OCI-LY1 (cell line): ENCODE data around the gene FAM181B.

ENCODE experiments used
- H2AFZ ChIP-seq: fragments of 200-600 bp; sonication (generic), shearing (Covaris generic); 2 replicates; pipeline ENCODE4 v1.6.0; 2014; ENCODE audit warnings: antibody characterized with exemption, mild to moderate bottlenecking, low read length
- H3F3A ChIP-seq: fragments of 200-600 bp; sonication (generic), shearing (Covaris generic); 2 replicates; pipeline ENCODE4 v1.6.0; 2014; ENCODE audit warnings: mild to moderate bottlenecking, antibody characterized with exemption, low read length, moderate library complexity; ENCODE audit not compliant: insufficient read depth
- H3K27ac ChIP-seq: fragments of 200-600 bp; sonication (generic); 2 replicates; pipeline ENCODE4 v1.5.1; 2014; ENCODE audit warnings: low read length, mixed run types, mild to moderate bottlenecking, low read depth; ENCODE audit not compliant: poor library complexity, severe bottlenecking
- H3K27me3 ChIP-seq: fragments of 200-600 bp; sonication (generic); 2 replicates; pipeline ENCODE4 v1.6.0; 2014; ENCODE audit warnings: antibody characterized with exemption, mild to moderate bottlenecking, low read length, moderate library complexity; ENCODE audit not compliant: insufficient read depth
- H3K36me3 ChIP-seq: fragments of 200-600 bp; sonication (generic); 2 replicates; pipeline ENCODE4 v1.6.1; 2014; ENCODE audit warnings: mild to moderate bottlenecking, antibody characterized with exemption, low read length, moderate library complexity, mixed read lengths; ENCODE audit not compliant: insufficient read depth
- H3K4me1 ChIP-seq: fragments of 200-600 bp; sonication (generic); 2 replicates; pipeline ENCODE4 v1.5.1; 2014; ENCODE audit warnings: mild to moderate bottlenecking, low read length, moderate library complexity; ENCODE audit not compliant: insufficient read depth, severe bottlenecking
- H3K4me2 ChIP-seq: fragments of 200-600 bp; sonication (generic), shearing (Covaris generic); 2 replicates; pipeline ENCODE4 v1.6.1; 2014; ENCODE audit warnings: low read length
- H3K4me3 ChIP-seq: fragments of 200-600 bp; sonication (generic); 2 replicates; pipeline ENCODE4 v1.5.1; 2014; ENCODE audit warnings: low read length, low read depth, mild to moderate bottlenecking, mixed read lengths; ENCODE audit not compliant: poor library complexity, severe bottlenecking
- H3K79me2 ChIP-seq: fragments of 200-600 bp; shearing (Covaris generic); 2 replicates; pipeline ENCODE4 v1.6.1; 2016; ENCODE audit warnings: mixed run types, low read length, mixed read lengths; ENCODE audit not compliant: insufficient read depth
- H3K9ac ChIP-seq: fragments of 200-600 bp; sonication (generic), shearing (Covaris generic); 2 replicates; pipeline ENCODE4 v1.6.1; 2014; ENCODE audit warnings: mild to moderate bottlenecking, low read length, mixed read lengths
- H3K9me2 ChIP-seq: fragments of 200-600 bp; sonication (generic), shearing (Covaris generic); 2 replicates; pipeline ENCODE4 v1.6.1; 2014; ENCODE audit warnings: low read depth, mild to moderate bottlenecking, low read length, mixed read lengths
- H3K9me3 ChIP-seq: fragments of 200-600 bp; shearing (Covaris generic); 2 replicates; pipeline ENCODE4 v1.6.1; 2014; ENCODE audit warnings: low read length, mixed read lengths
- H4K20me1 ChIP-seq: fragments of 200-600 bp; sonication (generic), shearing (Covaris generic); 2 replicates; pipeline ENCODE4 v1.6.0; 2016; ENCODE audit warnings: mild to moderate bottlenecking, low read length; ENCODE audit not compliant: insufficient read depth
- CTCF ChIP-seq: fragments of 200-600 bp; sonication (generic), shearing (Covaris generic); IDR thresholded peaks from 2 replicates; pipeline ENCODE4 v1.5.1; 2017; ENCODE audit warnings: mild to moderate bottlenecking, antibody characterized with exemption, low read length, moderate library complexity, mixed read lengths
- EZH2 ChIP-seq: fragments of 200-600 bp; sonication (generic), shearing (Covaris generic); IDR thresholded peaks from 2 replicates; pipeline ENCODE4 v1.8.0; 2017; ENCODE audit warnings: borderline replicate concordance, mixed run types, mild to moderate bottlenecking, antibody characterized with exemption, low read length, moderate library complexity, mixed read lengths

Gene FAM181B

GRCh38 chr11:82732348-82732733 is 1.3 kb downstream of the FAM181B start:
- Histone ChIP-seq H3K4me3 (no peak overlapping the region), H3K9me3 (no peaks in the 10 kb centered on the region), H3K4me2 (no peak overlapping the region), H3K4me1 (no peaks in the 10 kb centered on the region), H3F3A (no peaks in the 10 kb centered on the region), H4K20me1 (no peaks in the 10 kb centered on the region), H3K79me2 (no peaks in the 10 kb centered on the region), H3K9me2 (no peaks in the 10 kb centered on the region), H3K27me3 (no peaks in the 10 kb centered on the region), H2AFZ (no peak overlapping the region), H3K36me3 (no peaks in the 10 kb centered on the region), H3K9ac (no peak overlapping the region), H3K27ac (no peak overlapping the region)
- TF ChIP-seq EZH2 (no peak), CTCF (no peak)

- H3K27me3 ChIP-seq = no peaks in the 10 kb centered on the region
- no peaks in the 10 kb centered on the region for H3K79me2 ChIP-seq
- no peaks in the 10 kb centered on the region for H4K20me1 ChIP-seq
- no peaks in the 10 kb centered on the region for H3K9me2 ChIP-seq
- no peaks in the 10 kb centered on the region for H3K4me1 ChIP-seq
- no peak for TF ChIP-seq EZH2
- no peak for TF ChIP-seq CTCF
- H3F3A ChIP-seq = no peaks in the 10 kb centered on the region
- H3K4me2 ChIP-seq = no peak overlapping the region
- no peaks in the 10 kb centered on the region for H3K36me3 ChIP-seq
- H2AFZ ChIP-seq = no peak overlapping the region
- no peak overlapping the region for H3K9ac ChIP-seq
- no peaks in the 10 kb centered on the region for H3K9me3 ChIP-seq
- no peak overlapping the region for H3K4me3 ChIP-seq
- H3K27ac ChIP-seq = no peak overlapping the region
Measured at GRCh38 chr11:82731691-82732277, 1.9 kb downstream of the FAM181B start.

- no peaks in the 10 kb centered on the region for H3K9me2 ChIP-seq
- no peaks in the 10 kb centered on the region for H4K20me1 ChIP-seq
- H2AFZ ChIP-seq = no peak overlapping the region
- H3K79me2 ChIP-seq = no peaks in the 10 kb centered on the region
- H3K4me1 ChIP-seq = no peaks in the 10 kb centered on the region
- no peak overlapping the region for H3K4me2 ChIP-seq
- H3K9ac ChIP-seq = no peak overlapping the region
- no peaks in the 10 kb centered on the region for H3F3A ChIP-seq
- no peak for TF ChIP-seq CTCF
- no peak for TF ChIP-seq EZH2
- H3K27me3 ChIP-seq = no peaks in the 10 kb centered on the region
- no peak overlapping the region for H3K27ac ChIP-seq
- H3K36me3 ChIP-seq = no peaks in the 10 kb centered on the region
- no peaks in the 10 kb centered on the region for H3K9me3 ChIP-seq
- no peak overlapping the region for H3K4me3 ChIP-seq
Measured at GRCh38 chr11:82730754-82731153, 2.9 kb downstream of the FAM181B start.
